ENCODE measurements around the gene ATP1A1. TPM values are rescaled to one million over a fixed set of nuclear protein-coding genes. Genes with fewer than 3 reads are reported as not detected.

The ATP1A1 gene
- total RNA-seq, 2 experiments from 2014 or later: 74.4 to 186 TPM

GRCh38 chr1:116408803-116409720, 36.0 kb downstream of the ATP1A1 start:
- no peaks in the 10 kb centered on the region for H3K9me2 ChIP-seq (ENCODE audit: insufficient read depth, low read length)
- DNase-seq (ENCODE audit: low spot score): no peak
- no peak overlapping the region for H3K4me2 ChIP-seq (ENCODE audit: low read length)
- H3K79me2 ChIP-seq (ENCODE audit: insufficient read depth, low read depth, low read length): no peaks in the 10 kb centered on the region
- no peaks in the 10 kb centered on the region for H3K9me3 ChIP-seq (ENCODE audit: low read length)
- H3K36me3 ChIP-seq (ENCODE audit: insufficient read depth, low read length): peaks cover 52% of the 10 kb centered on the region
- intact Hi-C loops (cut with micrococcal nuclease; ENCODE audit: unreplicated experiment): no loop called here
- H3K27ac ChIP-seq (ENCODE audit: low read depth, low read length, poor library complexity, severe bottlenecking): no peak overlapping the region
- H4K20me1 ChIP-seq (ENCODE audit: insufficient read depth, low read length): no peaks in the 10 kb centered on the region
- H2AFZ ChIP-seq (ENCODE audit: low read length): no peak overlapping the region
- CTCF ChIA-PET (ENCODE audit: unreplicated experiment): no interaction called here
- no peaks in the 10 kb centered on the region for H3K4me1 ChIP-seq (ENCODE audit: insufficient read depth, low read length, poor library complexity, severe bottlenecking)
- TF ChIP-seq CTCF (conservative IDR thresholded peaks at IDR 0.05; ENCODE audit: low read length) (no peak), EZH2phosphoT487 (IDR thresholded peaks at IDR 0.05; ENCODE audit: borderline replicate concordance, low read depth, low read length) (no peak)
- H3K4me3 ChIP-seq (ENCODE audit: low read depth, low read length, poor library complexity, severe bottlenecking): no peak overlapping the region
- no TSS peak for BruUV-seq (replicated peaks)
- POLR2A ChIA-PET: interaction anchor here (0.5 kb wide), 1 partner anchor 21 kb away, joined by 3 read pairs; no protein-coding TSS in a partner anchor

GRCh38 chr1:116409751-116410191, 36.7 kb downstream of the ATP1A1 start:
- Histone ChIP-seq H3K4me3 (ENCODE audit: low read depth, low read length, poor library complexity, severe bottlenecking) (no peak overlapping the region), H3K4me1 (ENCODE audit: insufficient read depth, low read length, poor library complexity, severe bottlenecking) (no peaks in the 10 kb centered on the region), H3K9me3 (ENCODE audit: low read length) (no peaks in the 10 kb centered on the region), H2AFZ (ENCODE audit: low read length) (no peak overlapping the region), H3K9me2 (ENCODE audit: insufficient read depth, low read length) (no peaks in the 10 kb centered on the region), H3K79me2 (ENCODE audit: insufficient read depth, low read depth, low read length) (no peaks in the 10 kb centered on the region), H3K27ac (ENCODE audit: low read depth, low read length, poor library complexity, severe bottlenecking) (no peak overlapping the region), H3K4me2 (ENCODE audit: low read length) (no peak overlapping the region), H3K36me3 (ENCODE audit: insufficient read depth, low read length) (peaks cover 45% of the 10 kb centered on the region), H4K20me1 (ENCODE audit: insufficient read depth, low read length) (no peaks in the 10 kb centered on the region)
- ChIA-PET CTCF (ENCODE audit: unreplicated experiment) (no interaction called here), POLR2A (interaction anchor here (0.5 to 0.6 kb wide), 2 partner anchors 20 to 54 kb away, joined by 3 read pairs; no protein-coding TSS in a partner anchor)
- intact Hi-C loops (cut with micrococcal nuclease; ENCODE audit: unreplicated experiment): no loop called here
- TF ChIP-seq CTCF (conservative IDR thresholded peaks at IDR 0.05; ENCODE audit: low read length) (no peak), EZH2phosphoT487 (IDR thresholded peaks at IDR 0.05; ENCODE audit: borderline replicate concordance, low read depth, low read length) (no peak)
- no TSS peak for BruUV-seq (replicated peaks)
- DNase-seq (ENCODE audit: low spot score): no peak

Measured in OCI-LY7 (cell line).